Stimulated activated naive CD8-positive, alpha-beta T cell treated with anti-CD3 and anti-CD28 coated beads, Interleukin-15, Interleukin-2, amounts not matched to agents 100 ng/mL and 50 ng/mL, for 24 hours (primary cell): ENCODE results near the gene TTC32.
"Not testable (repeated sequence)": the region's sequence is repeated elsewhere in the genome, so short reads cannot be mapped to it uniquely, and the experiment has no call there.

Source experiments
- H3K27ac Mint-ChIP-seq: one replicate; pipeline ENCODE4 v1.8.0; 2021; ENCODE audit warnings: mild to moderate bottlenecking, mixed read lengths
- H3K27me3 Mint-ChIP-seq: one replicate; pipeline ENCODE4 v1.8.0; 2021; ENCODE audit warnings: mixed read lengths
- H3K36me3 Mint-ChIP-seq: one replicate; pipeline ENCODE4 v1.8.0; 2021; ENCODE audit warnings: low read depth, mixed read lengths
- H3K4me1 Mint-ChIP-seq: one replicate; pipeline ENCODE4 v1.8.0; 2021; ENCODE audit warnings: low read depth, mixed read lengths
- H3K4me3 Mint-ChIP-seq: one replicate; pipeline ENCODE4 v1.8.0; 2021; ENCODE audit warnings: mild to moderate bottlenecking, mixed read lengths
- H3K9me3 Mint-ChIP-seq: one replicate; pipeline ENCODE4 v1.8.0; 2021; ENCODE audit warnings: mixed read lengths

The TTC32 gene

DNA sequence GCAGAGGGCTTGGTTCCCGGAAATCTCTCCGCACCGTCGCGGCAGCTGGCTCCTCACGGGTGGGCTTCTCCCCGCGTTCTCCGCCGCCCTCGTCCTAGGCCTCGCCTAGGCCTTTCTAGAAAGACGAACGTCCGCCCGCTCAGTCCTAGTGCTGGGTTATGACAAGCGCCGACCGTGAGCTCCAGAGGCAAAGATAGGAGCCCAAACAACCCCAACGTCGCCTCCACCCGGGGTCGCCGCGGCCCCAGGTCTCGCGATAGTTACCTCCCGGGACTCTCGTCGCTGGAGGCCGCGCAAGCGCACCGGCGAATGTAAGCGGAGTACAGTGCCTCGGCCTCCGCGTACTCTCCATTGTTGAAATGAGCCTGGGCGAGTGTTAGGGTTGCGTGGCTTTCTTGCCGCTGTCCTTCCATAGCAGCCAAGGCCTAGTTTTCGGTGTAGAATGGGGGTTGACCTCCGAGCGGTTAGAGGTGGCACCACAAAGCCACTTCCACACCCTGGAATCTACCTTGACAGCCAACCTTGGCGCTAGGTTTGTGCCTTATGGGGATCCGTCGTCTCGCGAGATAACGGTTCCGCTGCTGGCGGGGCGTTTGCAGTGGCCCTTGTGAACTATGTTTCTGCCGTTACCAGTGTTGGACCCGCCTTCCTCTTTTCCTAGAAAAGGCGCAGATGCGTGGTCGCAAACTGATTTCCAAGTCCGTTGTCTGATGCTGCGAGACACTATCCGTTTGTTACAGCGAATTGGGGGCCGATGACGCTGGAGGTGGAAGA, at the start of gene TTC32:
TSS of gene TTC32 (minus strand) at position 542 of the 774 bp plus-strand sequence. CDS start at position 413, 129 bp downstream.
- peaks cover 67% of the 10 kb centered on the region for H3K4me1 Mint-ChIP-seq
- H3K36me3 Mint-ChIP-seq = peaks cover 13% of the 10 kb centered on the region
- H3K9me3 Mint-ChIP-seq = peaks cover 3% of the 10 kb centered on the region
- peak within 1 kb of the TSS; percentile 99 for H3K27ac Mint-ChIP-seq
- H3K27me3 Mint-ChIP-seq = peaks cover 11% of the 10 kb centered on the region
- peak within 1 kb of the TSS; percentile 85 for H3K4me3 Mint-ChIP-seq

DNA sequence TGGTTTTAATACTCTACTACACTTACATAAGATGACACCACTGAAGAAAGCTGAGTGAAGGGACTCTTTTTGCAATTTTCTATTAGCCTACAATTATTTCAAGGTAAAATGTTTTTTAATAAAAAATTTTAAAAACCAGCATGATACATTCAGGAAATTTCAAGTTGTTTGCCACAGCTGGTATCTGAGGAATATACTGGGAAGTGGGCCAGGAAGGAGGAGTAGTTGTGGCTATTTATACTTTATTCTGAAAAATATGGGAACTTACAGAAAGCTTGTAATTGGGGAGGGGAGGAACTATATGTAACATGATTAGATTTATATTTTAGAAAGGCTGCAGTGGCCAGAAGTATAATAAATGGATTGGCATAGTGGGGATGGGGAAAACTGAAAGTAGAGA, 47.3 kb upstream of the TTC32 start:
- H3K4me1 Mint-ChIP-seq = no peaks in the 10 kb centered on the region
- peaks cover 45% of the 10 kb centered on the region for H3K36me3 Mint-ChIP-seq
- H3K27ac Mint-ChIP-seq = no peak overlapping the region
- no peaks in the 10 kb centered on the region for H3K9me3 Mint-ChIP-seq
- no peaks in the 10 kb centered on the region for H3K27me3 Mint-ChIP-seq
- no peak overlapping the region for H3K4me3 Mint-ChIP-seq

DNA sequence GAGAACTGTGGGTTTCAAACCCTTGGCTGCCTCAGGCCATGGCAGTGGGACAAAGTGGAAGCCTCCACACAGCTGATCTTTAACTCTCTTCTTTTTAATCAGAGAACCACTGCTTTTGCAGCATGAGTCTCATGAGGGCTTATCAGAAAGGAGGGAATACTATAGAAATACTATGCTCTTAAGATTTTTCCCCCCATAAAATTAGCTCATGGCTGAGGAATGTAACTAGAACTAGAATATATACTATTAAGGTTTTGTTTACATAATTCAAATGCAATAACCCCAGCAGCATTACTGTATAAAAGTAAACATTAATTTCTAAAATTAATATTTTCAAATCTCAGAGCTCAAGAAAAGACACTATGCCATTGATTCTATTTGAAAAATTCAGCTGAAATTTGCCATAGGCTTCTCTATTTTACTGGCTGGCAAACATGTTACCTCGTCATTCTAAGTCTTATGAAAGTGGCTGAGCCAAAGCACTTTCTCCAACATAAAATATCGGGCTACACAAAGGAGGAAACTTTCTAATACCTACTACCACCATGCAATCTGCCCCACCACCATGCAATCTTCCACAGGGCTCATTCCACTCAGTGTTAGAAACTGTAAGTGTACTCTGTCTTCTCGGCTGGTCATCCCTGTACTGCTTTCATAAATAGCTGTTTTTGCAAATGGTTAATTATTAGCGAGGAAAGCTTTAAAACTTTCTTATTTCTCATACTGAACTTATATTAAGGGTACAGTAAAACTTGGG, 45.6 kb upstream of the TTC32 start:
- Mint-ChIP-seq H3K27me3 (no peaks in the 10 kb centered on the region), H3K36me3 (peaks cover 45% of the 10 kb centered on the region), H3K9me3 (no peaks in the 10 kb centered on the region), H3K4me3 (no peak overlapping the region), H3K27ac (no peak overlapping the region), H3K4me1 (no peaks in the 10 kb centered on the region)

DNA sequence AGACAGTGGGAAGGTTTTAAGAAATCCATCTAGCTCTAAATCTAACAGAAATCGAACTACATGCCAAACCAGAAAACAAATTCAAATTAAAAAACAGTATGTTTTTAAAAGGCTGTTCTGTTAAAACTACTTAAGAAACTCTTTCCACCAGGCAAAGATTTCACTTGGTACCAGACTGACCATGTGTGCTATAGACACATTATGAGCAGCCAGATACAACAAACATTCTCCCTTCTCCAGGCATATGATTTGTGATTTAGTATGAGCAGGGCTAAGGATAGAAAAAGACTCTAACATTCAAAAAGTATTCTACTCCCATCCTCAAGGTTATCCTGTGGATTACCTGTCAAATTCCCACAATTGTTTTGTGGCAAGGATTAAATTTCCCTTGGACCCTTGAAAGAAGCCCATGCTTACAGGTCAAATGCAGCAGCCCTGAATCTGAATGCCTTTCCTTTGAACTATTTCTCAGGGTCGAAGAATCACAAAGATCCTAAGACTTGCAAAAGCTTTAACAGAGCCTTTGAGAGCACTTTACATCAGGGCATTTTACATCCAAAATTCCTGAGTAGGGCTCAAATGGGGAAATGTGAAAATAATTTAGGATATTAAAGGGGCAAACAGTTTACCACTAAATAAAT, 42.5 kb upstream of the TTC32 start:
- Mint-ChIP-seq H3K27me3 (no peaks in the 10 kb centered on the region), H3K4me1 (no peaks in the 10 kb centered on the region), H3K36me3 (peaks cover 45% of the 10 kb centered on the region), H3K9me3 (no peaks in the 10 kb centered on the region), H3K4me3 (no peak overlapping the region), H3K27ac (no peak overlapping the region)

DNA sequence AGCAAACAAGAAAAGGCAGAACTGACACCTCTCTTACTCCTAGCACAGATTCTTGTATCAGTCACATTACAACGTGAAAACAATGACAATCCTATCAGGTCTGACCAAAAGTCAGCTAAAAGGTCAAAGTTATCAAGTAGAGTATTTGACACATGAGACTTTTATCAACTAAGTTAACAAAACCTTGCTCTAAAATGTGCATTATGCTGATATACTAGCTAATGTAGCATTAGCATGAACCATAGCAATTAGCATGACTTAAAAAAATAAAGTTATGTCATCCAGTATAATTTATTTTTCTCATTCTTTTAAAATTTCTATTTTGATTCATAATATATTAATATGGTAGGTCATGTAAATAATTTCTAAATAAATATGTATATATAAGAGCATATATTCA, 41.4 kb upstream of the TTC32 start:
- no peak overlapping the region for H3K4me3 Mint-ChIP-seq
- H3K4me1 Mint-ChIP-seq = no peaks in the 10 kb centered on the region
- no peaks in the 10 kb centered on the region for H3K27me3 Mint-ChIP-seq
- H3K9me3 Mint-ChIP-seq = no peaks in the 10 kb centered on the region
- peaks cover 46% of the 10 kb centered on the region for H3K36me3 Mint-ChIP-seq
- H3K27ac Mint-ChIP-seq = no peak overlapping the region

DNA sequence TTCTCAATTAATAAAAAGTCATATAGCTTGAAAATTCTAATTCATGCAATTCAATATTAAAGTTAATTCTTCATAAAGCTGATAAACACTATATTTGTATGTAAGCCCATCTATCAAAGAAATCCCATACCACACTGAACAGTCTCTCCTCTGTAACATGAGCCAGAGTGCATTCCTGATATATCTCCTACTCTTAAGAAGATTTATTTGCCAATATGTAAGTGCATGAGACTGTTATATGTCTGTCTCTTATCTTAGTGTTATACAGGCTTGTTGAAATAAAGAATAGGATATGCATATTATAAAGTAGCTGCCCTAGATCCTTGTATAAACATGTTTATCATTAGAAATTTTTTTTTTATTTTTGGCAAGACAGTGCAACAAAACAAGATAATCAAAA, 40.4 kb upstream of the TTC32 start:
- Mint-ChIP-seq H3K36me3 (peaks cover 56% of the 10 kb centered on the region), H3K4me1 (no peaks in the 10 kb centered on the region), H3K9me3 (no peaks in the 10 kb centered on the region), H3K4me3 (no peak overlapping the region), H3K27ac (no peak overlapping the region), H3K27me3 (no peaks in the 10 kb centered on the region)

DNA sequence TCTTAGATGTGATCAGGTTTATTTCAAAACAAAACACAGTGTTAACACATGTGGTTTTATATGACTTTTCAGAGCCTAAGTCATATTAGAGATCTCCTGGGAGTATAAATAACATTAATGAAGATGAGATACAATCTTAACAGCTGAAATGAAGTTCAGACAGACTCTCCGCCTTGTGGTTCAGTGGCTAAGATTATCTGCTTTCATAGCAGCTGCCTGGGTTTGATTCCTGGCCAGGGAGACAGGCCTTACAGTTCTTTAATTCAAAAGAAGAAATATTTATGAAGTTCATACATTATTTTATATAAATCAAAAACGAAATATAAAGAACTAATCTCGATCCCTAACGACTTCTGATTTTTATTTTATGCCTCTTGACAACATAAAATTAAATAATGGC, 35.2 kb upstream of the TTC32 start:
- Mint-ChIP-seq H3K4me3 (no peak overlapping the region), H3K36me3 (peaks cover 68% of the 10 kb centered on the region), H3K27me3 (no peaks in the 10 kb centered on the region), H3K4me1 (no peaks in the 10 kb centered on the region), H3K9me3 (no peaks in the 10 kb centered on the region), H3K27ac (no peak overlapping the region)

DNA sequence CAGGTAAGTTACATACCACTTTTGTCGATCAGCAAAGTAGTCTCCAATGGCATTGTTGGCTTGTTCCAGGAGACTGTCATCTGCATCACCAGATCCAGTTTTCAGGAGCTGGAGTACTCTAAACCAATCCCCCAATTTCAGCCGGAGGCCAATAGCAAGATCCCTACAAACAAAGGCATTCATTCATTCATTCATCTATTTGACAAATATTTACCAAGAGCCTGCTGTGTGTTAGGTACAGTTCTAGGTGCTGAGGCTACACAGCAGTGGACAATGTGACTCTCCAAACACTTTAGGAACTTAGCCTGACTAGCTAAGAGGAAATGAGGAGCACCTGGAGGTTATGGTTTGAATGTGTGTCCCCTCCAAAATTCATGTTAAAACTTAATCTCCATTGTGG, 34.4 kb upstream of the TTC32 start:
- H3K4me1 Mint-ChIP-seq = no peaks in the 10 kb centered on the region
- no peaks in the 10 kb centered on the region for H3K27me3 Mint-ChIP-seq
- H3K36me3 Mint-ChIP-seq = peaks cover 74% of the 10 kb centered on the region
- H3K27ac Mint-ChIP-seq = no peak overlapping the region
- H3K9me3 Mint-ChIP-seq = no peaks in the 10 kb centered on the region
- H3K4me3 Mint-ChIP-seq = no peak overlapping the region

DNA sequence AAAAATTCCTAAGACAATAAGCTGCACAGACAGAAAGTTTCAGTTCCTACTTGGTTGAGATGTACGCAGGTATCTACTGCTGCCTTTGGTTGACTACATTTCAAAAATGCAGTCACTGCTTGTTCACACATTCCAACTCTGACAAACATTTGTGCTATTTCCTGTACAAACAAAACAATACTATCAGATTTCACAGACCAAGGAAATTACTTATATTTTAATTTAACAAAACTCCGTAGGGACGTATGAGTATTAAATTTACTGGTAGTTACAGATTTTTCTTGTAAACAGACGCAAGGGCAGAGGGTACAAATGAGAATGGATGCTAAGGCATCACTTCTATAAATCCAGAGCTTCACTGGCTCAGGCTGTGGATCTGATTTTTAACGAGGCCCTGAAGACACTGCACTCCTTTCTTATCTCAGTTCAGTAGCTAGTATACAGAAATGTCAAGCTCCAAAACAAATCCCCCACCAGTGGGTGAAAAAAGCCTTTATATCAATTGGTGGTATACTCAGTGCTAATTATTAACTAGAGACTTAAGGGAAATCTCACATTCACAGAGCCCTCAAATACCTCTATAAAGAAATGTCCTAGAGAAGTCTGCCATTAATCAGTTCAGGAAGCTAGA, 31.7 kb upstream of the TTC32 start:
- Mint-ChIP-seq H3K36me3 (peaks cover 84% of the 10 kb centered on the region), H3K4me1 (no peaks in the 10 kb centered on the region), H3K4me3 (no peak overlapping the region), H3K9me3 (peaks cover 4% of the 10 kb centered on the region), H3K27ac (no peak overlapping the region), H3K27me3 (no peaks in the 10 kb centered on the region)

DNA sequence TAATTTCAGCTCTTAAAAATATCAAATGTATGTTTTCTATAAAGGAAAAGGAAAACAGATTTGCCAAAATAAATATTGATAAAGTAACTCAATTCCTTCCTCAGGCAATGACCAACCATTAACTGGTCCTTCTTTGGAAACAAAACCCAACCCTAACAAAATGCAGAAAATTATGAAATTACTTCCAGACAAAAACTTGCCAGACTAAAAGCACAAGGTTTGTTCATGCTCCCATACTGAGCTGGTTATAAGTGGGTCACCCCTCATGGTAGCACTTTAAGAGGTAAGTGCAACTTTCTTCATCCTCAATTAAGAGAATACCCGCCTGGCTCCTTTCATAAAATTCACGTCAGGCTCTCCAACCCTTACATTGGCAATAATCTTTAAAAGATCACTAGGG, 31.1 kb upstream of the TTC32 start:
- H3K4me1 Mint-ChIP-seq = no peaks in the 10 kb centered on the region
- no peaks in the 10 kb centered on the region for H3K27me3 Mint-ChIP-seq
- H3K36me3 Mint-ChIP-seq = peaks cover 86% of the 10 kb centered on the region
- H3K9me3 Mint-ChIP-seq = peaks cover 4% of the 10 kb centered on the region
- no peak overlapping the region for H3K4me3 Mint-ChIP-seq
- H3K27ac Mint-ChIP-seq = no peak overlapping the region

DNA sequence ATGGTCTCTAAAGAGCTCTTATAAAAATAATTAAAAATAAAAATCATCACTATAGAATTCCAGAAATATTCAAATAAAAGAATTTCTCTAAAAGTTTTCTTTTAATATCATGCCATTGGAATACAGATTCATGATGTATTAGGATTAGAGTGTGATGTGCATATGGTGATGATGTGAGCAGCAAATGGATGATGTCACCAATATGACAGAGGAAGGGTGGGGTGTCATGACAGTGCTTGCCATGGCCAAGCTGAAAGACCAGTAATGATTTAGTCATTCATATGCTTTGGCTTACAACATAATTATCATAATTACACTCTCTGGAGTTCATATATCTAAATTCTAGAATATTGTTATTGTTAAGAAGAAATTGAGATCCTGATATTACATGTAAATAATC, 27.4 kb upstream of the TTC32 start:
- Mint-ChIP-seq H3K36me3 (peaks cover 89% of the 10 kb centered on the region), H3K9me3 (peaks cover 15% of the 10 kb centered on the region), H3K4me3 (no peak overlapping the region), H3K4me1 (no peaks in the 10 kb centered on the region), H3K27me3 (no peaks in the 10 kb centered on the region), H3K27ac (no peak overlapping the region)

DNA sequence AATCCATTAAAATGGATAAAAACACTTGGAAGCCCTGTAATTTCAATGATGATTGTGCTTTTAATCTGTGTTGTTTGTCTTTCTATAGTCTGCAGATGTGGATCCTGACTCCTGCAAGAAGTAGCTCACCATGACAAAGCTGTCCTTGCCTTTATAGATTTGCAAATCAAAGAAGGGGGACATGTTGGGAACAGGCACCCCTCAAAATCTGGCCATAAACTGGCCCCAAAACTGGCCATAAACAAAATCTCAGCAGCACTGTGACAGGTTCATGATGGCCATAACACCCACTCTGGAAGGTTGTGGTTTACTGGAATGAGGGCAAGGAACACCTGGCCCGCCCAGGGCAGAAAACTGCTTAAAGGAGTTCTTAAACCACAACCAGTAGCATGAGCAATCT, 26.0 kb upstream of the TTC32 start:
- not testable (repeated sequence) for H3K4me1 Mint-ChIP-seq, H3K4me3 Mint-ChIP-seq, H3K27me3 Mint-ChIP-seq, H3K27ac Mint-ChIP-seq
- peaks cover 90% of the 10 kb centered on the region for H3K36me3 Mint-ChIP-seq
- H3K9me3 Mint-ChIP-seq = peaks cover 15% of the 10 kb centered on the region

DNA sequence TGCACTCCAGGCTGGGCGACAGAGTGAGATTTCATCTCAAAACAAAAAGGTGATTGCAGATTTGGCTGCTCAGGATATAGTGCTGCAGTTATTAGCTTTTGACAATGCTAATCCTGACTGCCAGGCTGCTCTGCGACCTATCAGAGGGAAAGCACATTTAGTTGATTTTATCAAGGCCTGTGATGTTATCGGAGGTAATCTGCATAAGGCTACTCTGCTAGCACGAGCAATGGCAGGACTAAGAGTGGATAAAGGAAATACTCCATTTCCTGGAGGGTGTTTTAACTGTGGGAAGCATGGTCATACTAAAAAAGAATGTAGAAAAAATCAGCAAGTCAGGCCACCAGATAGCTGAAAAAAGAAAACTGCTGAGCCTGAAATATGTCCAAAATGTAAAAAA, 22.7 kb upstream of the TTC32 start:
- peaks cover 12% of the 10 kb centered on the region for H3K9me3 Mint-ChIP-seq
- H3K27ac Mint-ChIP-seq, H3K4me1 Mint-ChIP-seq, H3K27me3 Mint-ChIP-seq, H3K4me3 Mint-ChIP-seq: not testable (repeated sequence)
- peaks cover 86% of the 10 kb centered on the region for H3K36me3 Mint-ChIP-seq

DNA sequence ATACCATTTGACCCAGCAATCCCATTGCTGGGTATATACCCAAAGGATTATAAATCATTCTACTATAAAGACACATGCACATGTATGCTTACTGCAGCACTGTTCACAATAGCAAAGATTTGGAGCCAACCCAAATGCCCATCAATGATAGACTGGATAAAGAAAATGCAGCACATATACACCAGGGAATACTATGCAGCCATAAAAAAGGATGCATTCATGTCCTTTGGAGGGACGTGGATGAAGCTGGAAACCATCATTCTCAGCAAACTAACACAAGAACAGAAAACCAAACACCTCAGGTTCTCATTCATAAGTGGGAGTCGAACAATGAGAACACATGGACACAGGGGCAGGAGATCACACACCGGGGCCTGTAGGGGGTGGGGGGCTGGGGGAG, 20.4 kb upstream of the TTC32 start:
- peaks cover 83% of the 10 kb centered on the region for H3K36me3 Mint-ChIP-seq
- not testable (repeated sequence) for H3K9me3 Mint-ChIP-seq

DNA sequence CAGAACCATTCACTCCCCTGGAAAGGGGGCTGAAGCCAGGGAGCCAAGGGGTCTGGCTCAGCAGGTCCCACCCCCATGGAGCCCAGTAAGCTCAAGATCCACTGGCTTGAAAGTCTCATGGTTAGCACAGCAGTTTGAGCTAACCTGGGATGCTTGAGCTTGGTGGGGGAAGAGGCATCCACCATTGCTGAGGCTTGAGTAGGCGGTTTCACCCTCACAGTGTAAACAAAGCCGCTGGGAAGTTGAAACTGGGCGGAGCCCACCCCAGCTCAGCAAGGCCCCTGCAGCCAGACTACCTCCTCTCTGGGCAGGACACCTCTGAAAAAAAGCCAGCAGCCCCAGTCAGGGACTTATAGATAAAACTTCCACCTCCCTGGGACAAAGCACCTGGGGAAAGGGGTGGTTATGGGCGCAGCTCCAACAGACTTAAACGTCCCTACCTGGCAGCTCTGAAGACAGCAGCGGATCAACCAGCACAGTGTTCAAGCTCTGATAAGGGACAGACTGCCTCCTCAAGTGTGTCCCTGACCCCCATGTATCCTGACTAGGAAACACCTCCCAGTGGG, 14.7 kb upstream of the TTC32 start:
- H3K9me3 Mint-ChIP-seq = no peaks in the 10 kb centered on the region
- H3K27me3 Mint-ChIP-seq = no peaks in the 10 kb centered on the region
- no peak overlapping the region for H3K4me3 Mint-ChIP-seq
- no peaks in the 10 kb centered on the region for H3K4me1 Mint-ChIP-seq
- H3K36me3 Mint-ChIP-seq = peaks cover 62% of the 10 kb centered on the region
- H3K27ac Mint-ChIP-seq = no peak overlapping the region

More for the DNA sequence above, 20.4 kb upstream of the TTC32 start:
- not testable (repeated sequence) for H3K4me1 Mint-ChIP-seq, H3K27me3 Mint-ChIP-seq, H3K27ac Mint-ChIP-seq, H3K4me3 Mint-ChIP-seq
